Effector memory CD8-positive, alpha-beta T cell (primary cell): ENCODE results near the gene SLC38A5.

Source experiments
- ATAC-seq: fragments of 150-1000 bp; cut with Tn5 transposase; replicated peaks from 2 replicates; pipeline ENCODE4 v1.10.0; 2021; ENCODE audit warnings: mild to moderate bottlenecking, moderate library complexity
- DNase-seq, 3 experiments: peaks; one replicate each; pipeline ENCODE4 v3.0.0; 2021
- H3K27ac Mint-ChIP-seq, 2 donors: one replicate each; pipeline ENCODE4 v1.8.0; 2022; ENCODE audit warnings: mild to moderate bottlenecking in 2 of 2, mixed read lengths in 2 of 2, moderate library complexity in 2 of 2
- H3K27me3 Mint-ChIP-seq, 2 donors: one replicate each; pipeline ENCODE4 v1.8.0; 2022; ENCODE audit warnings: mixed read lengths in 2 of 2
- H3K36me3 Mint-ChIP-seq: one replicate; pipeline ENCODE4 v1.8.0; 2022; ENCODE audit warnings: mild to moderate bottlenecking, moderate library complexity, mixed read lengths; ENCODE audit not compliant: insufficient read depth
- H3K4me1 Mint-ChIP-seq, 2 donors: one replicate each; pipeline ENCODE4 v1.8.0; 2022; ENCODE audit warnings: low read depth in 2 of 2, mixed read lengths in 2 of 2
- H3K4me3 Mint-ChIP-seq, 2 donors: one replicate each; pipeline ENCODE4 v1.8.0; 2022; ENCODE audit warnings: mild to moderate bottlenecking in 2 of 2, mixed read lengths in 2 of 2, moderate library complexity in 2 of 2
- H3K9me3 Mint-ChIP-seq, 2 donors: one replicate each; pipeline ENCODE4 v1.8.0; 2022; ENCODE audit warnings: mixed read lengths in 2 of 2

SLC38A5 gene

DNA sequence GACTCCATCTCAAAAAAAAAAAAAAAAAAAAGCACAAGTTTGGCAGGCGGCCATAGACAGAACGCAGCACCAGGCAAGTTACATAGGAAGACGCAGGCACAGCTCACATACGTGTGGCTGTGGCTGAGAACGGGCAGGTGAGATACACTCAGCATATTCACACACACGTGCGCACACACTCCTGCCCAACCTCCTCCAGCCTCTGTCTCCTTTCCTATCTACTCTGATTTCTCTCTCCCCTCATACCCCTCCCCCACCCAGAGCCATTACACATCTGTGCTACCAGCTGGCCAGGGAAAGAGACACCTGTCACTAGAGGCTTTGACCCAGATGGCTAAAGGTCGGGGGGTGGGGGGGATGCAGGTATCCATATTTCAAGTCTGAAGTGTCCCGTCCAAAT lies 2.2 kb upstream of the SLC38A5 start:
- Mint-ChIP-seq H3K4me3 (no peak overlapping the region), H3K27ac (no peak overlapping the region), H3K4me1 (peaks cover 29 to 30% of the 10 kb centered on the region in 2 donors), H3K9me3 (no peaks in the 10 kb centered on the region), H3K36me3 (peaks cover 6% of the 10 kb centered on the region), H3K27me3 (no peaks in the 10 kb centered on the region)
- ATAC-seq (no peak), DNase-seq (no peak)

DNA sequence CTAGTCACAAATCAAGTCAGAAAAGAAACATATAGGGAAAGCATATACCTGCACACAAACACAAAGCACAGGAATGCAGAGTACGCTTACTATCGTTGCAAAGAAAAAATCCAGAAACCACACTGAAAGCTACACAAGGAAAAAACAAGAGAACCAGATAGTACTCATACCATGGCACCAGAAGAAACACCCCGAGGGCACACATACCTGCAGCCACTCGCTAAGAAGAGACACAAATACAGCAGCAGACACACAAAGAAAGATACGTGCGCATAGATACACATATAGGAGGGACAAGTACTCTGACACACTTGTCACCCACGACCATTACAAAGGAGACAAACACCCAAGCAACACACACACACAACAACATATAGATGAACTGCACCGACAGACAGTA lies 1.4 kb upstream of the SLC38A5 start:
- Mint-ChIP-seq H3K27ac (no peak overlapping the region), H3K36me3 (peaks cover 3% of the 10 kb centered on the region), H3K27me3 (no peaks in the 10 kb centered on the region), H3K4me1 (peaks cover 22 to 27% of the 10 kb centered on the region in 2 donors), H3K9me3 (no peaks in the 10 kb centered on the region), H3K4me3 (no peak overlapping the region)
- ATAC-seq (no peak), DNase-seq (no peak)

DNA sequence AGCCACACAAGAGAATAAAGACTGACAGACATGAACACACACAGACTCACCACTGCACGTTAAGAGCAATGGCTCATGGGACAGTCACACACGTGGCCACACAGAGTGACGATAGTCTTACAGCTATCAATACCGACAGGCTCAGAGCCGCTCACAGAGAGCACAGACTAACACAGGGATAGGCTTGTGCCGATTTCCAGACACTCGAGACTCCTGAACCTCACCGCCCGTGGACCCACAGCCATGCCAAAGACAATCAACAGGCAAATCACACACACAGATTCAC lies 716 bp upstream of the SLC38A5 start:
- Mint-ChIP-seq H3K27me3 (no peaks in the 10 kb centered on the region), H3K36me3 (peaks cover 3% of the 10 kb centered on the region), H3K9me3 (no peaks in the 10 kb centered on the region), H3K27ac (no peak overlapping the region), H3K4me1 (peaks cover 19 to 25% of the 10 kb centered on the region in 2 donors), H3K4me3 (no peak overlapping the region)
- DNase-seq, result no peak
- no peak for ATAC-seq

DNA sequence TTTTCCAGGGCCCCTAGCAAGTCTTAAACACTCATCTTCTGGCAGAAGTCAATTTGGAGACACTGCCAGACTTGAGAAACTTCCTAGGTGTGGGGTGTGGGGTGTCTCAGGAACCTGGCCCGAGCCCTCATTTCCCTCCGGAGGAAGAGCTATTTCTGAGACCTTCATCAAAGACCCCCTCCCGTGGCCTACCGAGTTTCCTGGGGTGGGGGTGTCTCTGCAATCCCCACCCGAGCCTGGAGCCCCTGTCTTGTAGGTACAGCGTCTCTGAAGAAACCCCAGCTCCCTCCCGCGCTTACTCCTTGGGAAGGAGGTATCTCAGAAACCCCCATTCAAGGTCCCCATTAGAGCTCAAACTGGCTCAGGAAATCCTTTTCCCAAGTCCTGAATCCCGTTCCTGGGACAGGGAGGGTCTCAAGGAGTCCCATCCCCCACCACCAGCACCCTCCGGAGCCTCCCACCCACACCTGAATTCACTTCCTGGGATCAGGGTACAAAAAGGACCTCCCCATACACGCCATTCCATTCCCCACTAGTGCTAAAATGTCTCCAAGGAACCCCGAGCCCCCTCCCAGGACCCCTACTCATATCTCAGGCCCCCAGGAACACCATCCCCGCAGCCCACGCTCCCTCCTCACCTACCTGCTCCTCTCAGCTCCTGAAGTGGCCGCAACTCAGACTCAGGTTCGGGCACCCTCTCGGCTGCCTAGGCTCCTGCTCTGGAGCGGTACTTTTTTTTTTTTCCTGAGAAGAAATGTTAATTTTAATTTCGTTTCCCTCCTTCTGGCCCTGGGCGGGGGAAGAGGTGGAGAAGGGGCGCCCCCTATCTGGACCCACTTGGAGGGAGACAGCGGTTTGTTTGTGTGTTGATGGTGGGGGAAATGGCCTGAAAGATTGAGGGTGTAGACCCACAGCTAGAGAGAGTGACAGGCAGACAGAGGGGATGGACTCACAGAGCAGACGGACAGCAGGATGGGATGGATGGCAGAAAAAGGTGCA lies 1.1 kb downstream of the SLC38A5 start:
- Mint-ChIP-seq H3K36me3 (peaks cover 9% of the 10 kb centered on the region), H3K4me3 (peak overlapping the region; percentile 96 to 98), H3K27me3 (no peaks in the 10 kb centered on the region), H3K4me1 (peaks cover 28% of the 10 kb centered on the region in 2 donors), H3K9me3 (no peaks in the 10 kb centered on the region), H3K27ac (peak overlapping the region; percentile 90 to 96)
- peak; percentile 72 for ATAC-seq
- DNase-seq, result peak; percentile 18 to 33 (median 32)

DNA sequence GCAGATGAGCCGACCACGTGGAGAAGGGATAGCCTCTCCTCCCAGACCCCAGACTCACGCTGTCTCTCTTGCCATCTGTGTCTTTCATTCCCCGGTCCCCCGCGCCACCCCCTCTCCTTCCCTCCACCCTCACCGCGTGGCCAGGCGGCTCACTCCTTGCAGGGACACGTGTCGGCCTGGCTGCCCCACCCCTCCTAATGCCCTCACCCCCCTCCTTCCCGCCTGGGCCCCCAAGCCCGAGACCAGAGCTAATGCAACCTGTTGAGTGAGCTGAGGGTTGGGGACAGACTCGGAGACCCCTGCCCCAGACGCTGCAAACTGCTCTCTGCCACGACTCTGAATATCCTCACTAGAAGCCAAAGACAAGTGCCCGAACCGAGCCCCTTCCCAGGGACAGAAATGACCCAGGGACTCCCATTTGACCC lies 1.8 kb downstream of the SLC38A5 start:
- peak in 1 of 3 experiments; percentile 9 for DNase-seq
- peak; percentile 65 for ATAC-seq
- Mint-ChIP-seq H3K27ac (peak overlapping the region; percentile 90 to 96), H3K4me1 (peaks cover 28% of the 10 kb centered on the region in 2 donors), H3K4me3 (peak overlapping the region; percentile 96 to 98), H3K27me3 (no peaks in the 10 kb centered on the region), H3K36me3 (peaks cover 13% of the 10 kb centered on the region), H3K9me3 (no peaks in the 10 kb centered on the region)

DNA sequence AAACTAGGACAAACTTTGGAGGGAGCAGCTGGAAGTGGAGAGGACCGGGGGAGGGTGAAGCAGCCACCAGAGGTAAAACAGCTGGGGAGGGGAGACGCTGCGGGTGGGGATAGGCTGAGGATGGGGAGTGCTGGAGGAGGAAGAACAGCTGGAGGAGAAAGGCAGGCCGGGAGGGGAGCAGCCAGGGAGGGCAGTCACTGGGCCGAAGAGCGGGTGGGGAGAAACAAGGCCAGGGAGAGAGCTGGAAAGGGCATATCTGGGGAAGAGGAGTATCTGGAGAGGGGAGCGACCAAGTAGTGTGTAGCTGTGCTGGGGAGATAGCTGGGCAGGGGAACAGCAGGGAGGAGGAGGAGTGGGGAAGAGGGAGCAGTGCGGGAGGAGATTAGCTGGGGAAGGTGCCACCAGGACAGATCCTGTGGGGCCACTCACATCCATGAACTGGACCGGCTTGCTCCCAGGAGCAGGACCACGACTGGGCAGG lies 2.7 kb downstream of the SLC38A5 start:
- no peak for ATAC-seq
- Mint-ChIP-seq H3K9me3 (no peaks in the 10 kb centered on the region), H3K27ac (peak overlapping the region in 1 of 2 donors; percentile 90), H3K4me1 (peaks cover 28% of the 10 kb centered on the region in 2 donors), H3K36me3 (peaks cover 16% of the 10 kb centered on the region), H3K4me3 (peak overlapping the region; percentile 96 to 98), H3K27me3 (no peaks in the 10 kb centered on the region)
- DNase-seq, result no peak

DNA sequence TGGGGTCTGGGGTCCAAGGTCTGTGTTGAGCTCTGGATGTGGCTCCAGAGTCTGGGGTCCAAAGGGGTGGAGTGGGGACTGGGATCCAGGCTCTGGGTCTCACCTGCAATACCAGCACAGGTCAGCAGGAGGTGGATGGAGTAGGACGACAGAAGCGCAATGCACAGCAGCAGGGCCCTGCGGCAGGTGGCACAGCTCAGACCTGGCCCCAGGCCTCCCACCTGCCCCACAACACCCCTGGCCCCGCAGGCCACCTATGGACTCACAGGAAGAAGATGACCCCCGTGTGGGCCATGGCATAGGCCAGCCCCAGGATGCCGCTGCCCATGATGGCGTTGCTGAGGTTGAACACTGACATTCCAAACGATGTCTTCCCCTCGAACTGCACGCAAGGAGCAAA lies 3.4 kb downstream of the SLC38A5 start:
- Mint-ChIP-seq H3K4me3 (peak overlapping the region; percentile 96 to 98), H3K27me3 (no peaks in the 10 kb centered on the region), H3K9me3 (no peaks in the 10 kb centered on the region), H3K27ac (no peak overlapping the region), H3K36me3 (peaks cover 16% of the 10 kb centered on the region), H3K4me1 (peaks cover 28% of the 10 kb centered on the region in 2 donors)
- no peak for DNase-seq
- no peak for ATAC-seq

DNA sequence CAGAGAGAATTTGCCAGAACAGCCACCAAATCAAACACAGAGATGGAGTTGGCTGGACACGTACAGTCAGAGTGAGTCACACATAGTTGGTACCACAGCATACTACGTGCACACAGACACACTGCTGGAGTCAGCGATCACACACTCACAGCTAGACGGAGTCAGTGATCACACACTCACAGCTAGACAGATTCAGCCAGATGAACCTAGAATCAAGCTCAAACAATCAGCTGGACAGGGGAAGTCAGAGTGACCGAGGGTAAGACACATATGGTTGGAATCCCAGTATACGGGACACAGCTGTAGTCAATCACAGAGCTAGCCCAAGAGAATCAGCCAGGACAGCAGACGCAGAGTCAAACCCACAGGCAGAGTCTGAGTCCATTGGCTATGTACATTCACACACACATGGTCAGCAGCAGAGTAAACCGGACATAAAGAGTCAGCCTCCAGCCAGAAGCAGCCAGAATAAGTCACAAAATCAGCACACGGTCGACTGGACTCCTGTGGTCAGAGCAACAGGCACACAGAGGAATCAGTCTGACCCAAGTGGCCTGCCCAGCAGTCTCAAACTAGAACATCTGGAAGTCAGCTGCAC lies 4.6 kb downstream of the SLC38A5 start:
- Mint-ChIP-seq H3K9me3 (no peaks in the 10 kb centered on the region), H3K27ac (peak overlapping the region; percentile 46 to 75), H3K4me1 (peaks cover 28% of the 10 kb centered on the region in 2 donors), H3K27me3 (no peaks in the 10 kb centered on the region), H3K36me3 (peaks cover 16% of the 10 kb centered on the region), H3K4me3 (no peak overlapping the region)
- no peak for ATAC-seq
- no peak for DNase-seq

DNA sequence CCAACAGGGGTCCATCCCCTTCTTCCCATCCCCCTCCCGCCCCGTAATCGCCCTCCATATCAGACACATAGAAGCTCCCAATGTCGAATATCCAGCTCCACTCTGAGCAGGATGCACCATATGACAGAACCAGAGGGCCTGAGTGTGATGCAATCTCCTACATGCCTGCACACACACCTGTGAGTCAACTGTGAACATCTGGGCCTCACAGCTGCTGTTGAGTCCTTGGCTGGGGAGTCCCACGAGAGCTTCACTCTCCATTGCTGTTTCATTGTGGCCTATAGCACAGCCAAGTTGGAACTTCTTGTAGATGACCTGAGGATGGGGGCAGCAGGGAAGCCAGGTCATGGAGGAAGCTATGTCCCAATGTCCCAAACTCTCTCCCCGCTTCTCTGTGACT lies 8.2 kb downstream of the SLC38A5 start:
- Mint-ChIP-seq H3K4me1 (peaks cover 5 to 11% of the 10 kb centered on the region in 2 donors), H3K36me3 (peaks cover 13% of the 10 kb centered on the region), H3K4me3 (no peak overlapping the region), H3K9me3 (no peaks in the 10 kb centered on the region), H3K27me3 (no peaks in the 10 kb centered on the region), H3K27ac (no peak overlapping the region)
- DNase-seq (no peak), ATAC-seq (no peak)

DNA sequence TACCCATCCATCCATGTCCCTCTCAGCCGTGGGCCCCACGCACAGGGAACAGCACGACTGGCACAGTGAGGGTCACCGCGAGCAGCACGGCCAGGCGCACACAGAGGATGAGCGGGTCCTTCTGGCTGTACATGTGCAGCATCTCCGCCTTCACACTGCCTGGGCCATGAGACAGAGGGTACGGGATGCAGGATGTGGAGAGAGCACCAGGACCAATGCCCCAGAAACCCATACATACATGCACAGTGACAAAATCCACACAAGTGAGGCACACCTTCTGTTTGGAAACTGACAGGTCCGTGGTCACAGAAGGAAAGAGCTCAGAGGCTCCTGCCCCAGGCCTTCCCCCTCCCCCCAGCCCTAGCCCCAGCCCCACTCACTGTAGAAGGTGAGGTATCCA lies 9.5 kb downstream of the SLC38A5 start:
- Mint-ChIP-seq H3K4me3 (no peak overlapping the region), H3K36me3 (peaks cover 13% of the 10 kb centered on the region), H3K27me3 (no peaks in the 10 kb centered on the region), H3K9me3 (no peaks in the 10 kb centered on the region), H3K4me1 (peaks cover 3 to 7% of the 10 kb centered on the region in 2 donors), H3K27ac (no peak overlapping the region)
- ATAC-seq (no peak), DNase-seq (no peak)

DNA sequence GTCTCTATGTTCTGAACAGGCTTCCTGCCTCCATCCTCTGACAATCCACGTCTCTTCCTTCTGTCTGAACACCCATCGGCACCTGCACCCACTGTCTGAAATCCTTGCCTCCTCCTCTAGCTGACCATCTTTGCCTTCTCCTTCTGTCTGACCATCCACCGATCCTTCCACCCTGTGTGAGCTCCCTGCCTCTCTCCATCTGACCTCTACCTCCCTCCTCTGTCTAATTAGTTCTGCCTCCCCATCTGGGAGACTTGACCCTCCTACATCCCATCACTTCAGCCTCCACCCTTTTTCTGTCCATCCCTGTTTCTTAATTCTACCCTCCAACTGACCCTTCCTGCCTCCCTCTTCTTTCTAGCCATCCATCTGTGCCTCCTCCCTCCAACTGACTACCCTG lies 10.0 kb downstream of the SLC38A5 start:
- Mint-ChIP-seq H3K9me3 (no peaks in the 10 kb centered on the region), H3K4me3 (no peak overlapping the region), H3K27me3 (no peaks in the 10 kb centered on the region), H3K36me3 (peaks cover 13% of the 10 kb centered on the region), H3K27ac (peak overlapping the region in 1 of 2 donors; percentile 27), H3K4me1 (peaks cover 0 to 2% of the 10 kb centered on the region in 2 donors)
- no peak for ATAC-seq
- DNase-seq, result no peak

DNA sequence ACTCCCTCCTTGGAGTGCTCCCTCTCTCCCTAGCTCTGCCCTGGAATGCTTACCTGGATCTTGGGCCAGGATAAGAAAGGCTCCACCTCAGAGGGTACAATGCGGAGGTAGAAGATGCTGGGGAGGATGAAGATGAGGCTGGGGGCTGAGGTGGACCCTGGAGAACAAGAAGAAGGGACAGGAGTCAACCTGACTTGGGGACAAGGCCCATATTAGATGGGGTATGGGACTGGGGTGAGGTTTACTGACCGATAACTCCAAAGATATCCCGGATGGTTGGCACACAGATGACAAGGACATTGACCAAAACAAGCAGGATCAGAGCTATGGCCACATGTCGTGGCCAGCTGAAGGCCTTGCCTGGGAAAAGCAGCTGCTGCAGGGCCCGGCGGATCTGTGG lies 10.6 kb downstream of the SLC38A5 start:
- Mint-ChIP-seq H3K4me1 (no peaks in the 10 kb centered on the region), H3K9me3 (no peaks in the 10 kb centered on the region), H3K36me3 (peaks cover 11% of the 10 kb centered on the region), H3K27me3 (no peaks in the 10 kb centered on the region), H3K27ac (peak overlapping the region; percentile 27 to 41), H3K4me3 (no peak overlapping the region)
- ATAC-seq (no peak), DNase-seq (no peak)

DNA sequence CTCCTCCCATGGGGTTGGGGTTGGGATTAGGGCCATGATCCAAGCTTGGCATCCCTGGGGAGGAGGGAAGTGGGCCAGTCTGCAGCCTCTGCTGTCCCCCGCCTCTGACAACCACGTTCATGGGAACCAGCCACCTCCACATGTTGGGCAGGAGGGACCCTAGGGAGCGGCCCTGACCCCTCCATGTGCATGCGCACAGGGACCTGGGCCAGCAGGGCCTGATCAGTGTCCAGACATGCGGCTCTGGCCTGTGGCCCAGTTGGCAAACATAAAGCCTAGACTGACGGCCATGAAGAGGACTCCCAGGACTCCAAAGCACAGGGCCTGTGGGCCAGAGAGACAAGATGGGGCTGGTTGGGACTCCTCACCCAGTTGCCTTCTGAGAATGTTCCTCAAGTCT lies 11.3 kb downstream of the SLC38A5 start:
- ATAC-seq (no peak), DNase-seq (no peak)
- Mint-ChIP-seq H3K4me1 (no peaks in the 10 kb centered on the region), H3K27me3 (no peaks in the 10 kb centered on the region), H3K27ac (peak overlapping the region in 1 of 2 donors; percentile 41), H3K4me3 (no peak overlapping the region), H3K36me3 (peaks cover 6% of the 10 kb centered on the region), H3K9me3 (no peaks in the 10 kb centered on the region)
